HepG2 (cell line): ENCODE results near the gene MCU. TPM values are rescaled to one million over a fixed set of nuclear protein-coding genes. Genes with fewer than 3 reads are reported as not detected.

Experiments used
- AHR ChIP-seq: IDR thresholded peaks from 2 replicates; pipeline ENCODE4 v1.6.1; 2018; ENCODE audit warnings: missing genetic modification reagents, missing compliant biosample characterization
- CC2D1A ChIP-seq: sonication (generic); formaldehyde crosslinking; IDR thresholded peaks from 2 replicates; pipeline ENCODE4 v1.8.1; 2023; ENCODE audit warnings: mild to moderate bottlenecking, missing genetic modification reagents
- DMTF1 ChIP-seq: sonication (generic); formaldehyde crosslinking; IDR thresholded peaks from 2 replicates; pipeline ENCODE4 v1.4.0; 2020; ENCODE audit warnings: mild to moderate bottlenecking, missing genetic modification reagents
- HIC2 ChIP-seq: sonication (generic); formaldehyde crosslinking; IDR thresholded peaks from 2 replicates; pipeline ENCODE4 v1.9.0; 2022; ENCODE audit warnings: low read depth, missing genetic modification reagents
- HNF4G ChIP-seq, 2 experiments: sonication (generic) in 1 of 2; formaldehyde crosslinking in 1 of 2; IDR thresholded peaks; 2 replicates each; pipeline versions ENCODE4 v1.4.0 to v1.6.1; 2011 to 2020; ENCODE audit warnings: borderline replicate concordance in 2 of 2, low read depth in 2 of 2, mild to moderate bottlenecking in 2 of 2, low read length in 1 of 2, missing genetic modification reagents in 1 of 2, moderate library complexity in 1 of 2
- KDM4B ChIP-seq: sonication (generic); formaldehyde crosslinking; IDR thresholded peaks from 2 replicates; pipeline ENCODE4 v1.4.0; 2020; ENCODE audit warnings: missing genetic modification reagents
- KLF16 ChIP-seq, 2 experiments: sonication (generic) in 1 of 2; formaldehyde crosslinking in 1 of 2; IDR thresholded peaks; 2 replicates each; pipeline versions ENCODE4 v1.6.1 to v1.8.0; 2016 to 2023; ENCODE audit warnings: missing genetic modification reagents in 2 of 2, missing compliant biosample characterization in 1 of 2
- MZF1 ChIP-seq: sonication (generic); formaldehyde crosslinking; IDR thresholded peaks from 2 replicates; pipeline ENCODE4 v1.8.1; 2023; ENCODE audit warnings: mild to moderate bottlenecking, missing genetic modification reagents, borderline replicate concordance
- NFKBIZ ChIP-seq: IDR thresholded peaks from 2 replicates; pipeline ENCODE4 v1.6.1; 2018; ENCODE audit warnings: missing genetic modification reagents, missing compliant biosample characterization
- PHF8 ChIP-seq: sonication (generic); formaldehyde crosslinking; IDR thresholded peaks from 2 replicates; pipeline ENCODE4 v1.5.0; 2020; ENCODE audit warnings: missing genetic modification reagents
- PITX1 ChIP-seq: sonication (generic); formaldehyde crosslinking; IDR thresholded peaks from 2 replicates; pipeline ENCODE4 v1.5.1; 2020; ENCODE audit warnings: mild to moderate bottlenecking, missing genetic modification reagents
- POLR2AphosphoS2 ChIP-seq: IDR thresholded peaks from 2 replicates; pipeline ENCODE4 v1.6.1; 2011; ENCODE audit warnings: low read depth, low read length, improper control_type of control experiment
- RFX3 ChIP-seq: IDR thresholded peaks from 2 replicates; pipeline ENCODE4 v1.6.1; 2016; ENCODE audit warnings: missing biosample characterization, missing genetic modification reagents
- RFX5 ChIP-seq: IDR thresholded peaks from 2 replicates; pipeline ENCODE4 v1.6.1; 2011; ENCODE audit warnings: low read depth, low read length, improper control_type of control experiment
- SAP130 ChIP-seq: IDR thresholded peaks from 2 replicates; pipeline ENCODE4 v1.6.1; 2016; ENCODE audit warnings: low read depth
- YEATS4 ChIP-seq: sonication (generic); formaldehyde crosslinking; IDR thresholded peaks from 2 replicates; pipeline ENCODE4 v1.4.0; 2020; ENCODE audit warnings: missing genetic modification reagents, borderline replicate concordance
- ZBTB25 ChIP-seq: IDR thresholded peaks from 2 replicates; pipeline ENCODE4 v1.6.1; 2018; ENCODE audit warnings: missing genetic modification reagents
- ZNF260 ChIP-seq: sonication (generic); formaldehyde crosslinking; IDR thresholded peaks from 2 replicates; pipeline ENCODE4 v1.4.0; 2020; ENCODE audit warnings: missing genetic modification reagents, low read depth, mild to moderate bottlenecking, borderline replicate concordance
- ZNF34 ChIP-seq: sonication (generic); formaldehyde crosslinking; IDR thresholded peaks from 2 replicates; pipeline ENCODE4 v1.4.0; 2020; ENCODE audit warnings: mild to moderate bottlenecking, missing genetic modification reagents, borderline replicate concordance
- ZNF414 ChIP-seq: sonication (generic); formaldehyde crosslinking; IDR thresholded peaks from 2 replicates; pipeline ENCODE4 v1.5.0; 2020; ENCODE audit warnings: missing genetic modification reagents
- ZNF496 ChIP-seq: sonication (generic); formaldehyde crosslinking; IDR thresholded peaks from 2 replicates; pipeline ENCODE4 v1.8.1; 2023; ENCODE audit warnings: mild to moderate bottlenecking, moderate library complexity, missing genetic modification reagents; ENCODE audit not compliant: insufficient replicate concordance
- ZNF672 ChIP-seq: sonication (generic); formaldehyde crosslinking; IDR thresholded peaks from 2 replicates; pipeline ENCODE4 v1.8.1; 2022; ENCODE audit warnings: missing genetic modification reagents
- ZNF781 ChIP-seq: sonication (generic); formaldehyde crosslinking; IDR thresholded peaks from 2 replicates; pipeline ENCODE4 v1.5.1; 2020; ENCODE audit warnings: borderline replicate concordance, mild to moderate bottlenecking, missing genetic modification reagents; ENCODE audit errors: not compliant biosample characterization
- ZZZ3 ChIP-seq: sonication (generic); formaldehyde crosslinking; IDR thresholded peaks from 2 replicates; pipeline ENCODE4 v1.4.0; 2020; ENCODE audit warnings: missing genetic modification reagents, mild to moderate bottlenecking, borderline replicate concordance
- polyA plus RNA-seq, 8 experiments: library from polyadenylated mRNA; depleted of rRNA in 3 of 8; stranded (reverse) in 7 of 8; unstranded in 1 of 8; fragments of >200 nt; fragmentation: Illumina TruSeq in 4 of 8; extraction: Trizol in 4 of 8; gene quantifications; 2 replicates each; pipeline versions ENCODE4 v1.2.1 to v1.2.3, GENCODE V29; 2011 to 2016; ENCODE audit warnings: low read depth in 4 of 8, missing spikeins in 1 of 8, mixed read lengths in 1 of 8; ENCODE audit not compliant: insufficient read depth in 1 of 8
- total RNA-seq, 5 experiments: library from RNA; depleted of rRNA; stranded (reverse); fragments of >200 nt; fragmentation: Illumina TruSeq; extraction: Trizol; gene quantifications; 2 replicates each; pipeline ENCODE4 v1.2.3, GENCODE V29; 2016; ENCODE audit warnings: low read depth in 1 of 5

MCU gene
- total and polyA plus RNA-seq, 2 of the 13 experiments (the other 11 are each of a cell fraction or from before 2014, with no cell fraction given), result 25.9 to 64.5 TPM

- no peak for TF ChIP-seq ZBTB25 (CRISPR knock-in tag)
- no peak for TF ChIP-seq ZZZ3 (CRISPR knock-in tag)
- no peak for TF ChIP-seq CC2D1A (CRISPR knock-in tag)
- no peak; the same call in 1 of the 2 replicates for TF ChIP-seq HIC2 (CRISPR knock-in tag)
- no peak for TF ChIP-seq DMTF1
- 0 out of 2 replicates have a peak, but pooled peaks have one; percentile 34 for TF ChIP-seq PITX1 (CRISPR knock-in tag)
- peak; percentile 54 for TF ChIP-seq PHF8 (CRISPR knock-in tag)
- no peak for TF ChIP-seq ZNF672 (CRISPR knock-in tag)
- TF ChIP-seq AHR (CRISPR knock-in tag), result 0 out of 2 replicates have a peak, but pooled peaks have one; percentile 49
- no peak for TF ChIP-seq HNF4G (IDR thresholded peaks at IDR 0.05; ENCODE audit: borderline replicate concordance, low read depth, low read length)
- TF ChIP-seq HNF4G (CRISPR knock-in tag; IDR thresholded peaks at IDR 0.05; ENCODE audit: borderline replicate concordance, low read depth), result no peak
- TF ChIP-seq YEATS4 (CRISPR knock-in tag), result no peak
- peak; percentile 46; the same call in 1 of the 2 replicates for TF ChIP-seq SAP130
- no peak for TF ChIP-seq RFX5
- no peak for TF ChIP-seq RFX3 (CRISPR knock-in tag)
- TF ChIP-seq KDM4B, result 0 out of 2 replicates have a peak, but pooled peaks have one; percentile 33
- TF ChIP-seq MZF1 (CRISPR knock-in tag), result no peak
- no peak for TF ChIP-seq ZNF496
- no peak for TF ChIP-seq POLR2AphosphoS2
- no peak for TF ChIP-seq ZNF414 (CRISPR knock-in tag)
- no peak for TF ChIP-seq NFKBIZ (CRISPR knock-in tag)
- no peak for TF ChIP-seq ZNF781 (CRISPR knock-in tag)
- TF ChIP-seq KLF16 (CRISPR knock-in tag; IDR thresholded peaks at IDR 0.05), result peak in 1 of 2 experiments; percentile 53; a peak in 1 of 4 replicates
- no peak for TF ChIP-seq ZNF34 (CRISPR knock-in tag)
- no peak for TF ChIP-seq ZNF260 (CRISPR knock-in tag)
Observed at GRCh38 chr10:72691863-72692743, at the start of gene MCU (continued).
